Kidney epithelial cell (primary cell): ENCODE data around the gene LDB1. TPM values are rescaled to one million over a fixed set of nuclear protein-coding genes. Genes with fewer than 3 reads are reported as not detected.
A peak's percentile ranks its signal among the peaks of the same experiment; 100 is the strongest.

ENCODE experiments used
- DNase-seq: peaks from one replicate; pipeline ENCODE4 v3.0.0-alpha.2; 2010; ENCODE audit warnings: low read depth
- H3K27me3 ChIP-seq: 2 replicates; pipeline ENCODE4 v1.6.0; 2011; ENCODE audit warnings: low read length; ENCODE audit not compliant: control insufficient read depth, insufficient read depth
- H3K36me3 ChIP-seq: 2 replicates; pipeline ENCODE4 v1.5.1; 2011; ENCODE audit warnings: low read length; ENCODE audit not compliant: control insufficient read depth, insufficient read depth
- H3K4me3 ChIP-seq: 2 replicates; pipeline ENCODE4 v1.5.1; 2011; ENCODE audit warnings: low read depth, mild to moderate bottlenecking, control low read depth, low read length
- total RNA-seq: library from RNA; depleted of rRNA; stranded (reverse); fragments of >200 nt; gene quantifications from 2 replicates; pipeline ENCODE4 v1.2.3, GENCODE V29; 2015
- TF ChIP-seq, protein P1 (sequence below): IDR thresholded peaks from 2 replicates; pipeline ENCODE4 v1.5.1; 2011; ENCODE audit warnings: mild to moderate bottlenecking, moderate library complexity, low read length, control low read depth, inconsistent platforms; ENCODE audit not compliant: insufficient read depth, poor library complexity, severe bottlenecking

The LDB1 gene
- total RNA-seq, 1 donor from 2014 or later, result 46.8 TPM

DNA sequence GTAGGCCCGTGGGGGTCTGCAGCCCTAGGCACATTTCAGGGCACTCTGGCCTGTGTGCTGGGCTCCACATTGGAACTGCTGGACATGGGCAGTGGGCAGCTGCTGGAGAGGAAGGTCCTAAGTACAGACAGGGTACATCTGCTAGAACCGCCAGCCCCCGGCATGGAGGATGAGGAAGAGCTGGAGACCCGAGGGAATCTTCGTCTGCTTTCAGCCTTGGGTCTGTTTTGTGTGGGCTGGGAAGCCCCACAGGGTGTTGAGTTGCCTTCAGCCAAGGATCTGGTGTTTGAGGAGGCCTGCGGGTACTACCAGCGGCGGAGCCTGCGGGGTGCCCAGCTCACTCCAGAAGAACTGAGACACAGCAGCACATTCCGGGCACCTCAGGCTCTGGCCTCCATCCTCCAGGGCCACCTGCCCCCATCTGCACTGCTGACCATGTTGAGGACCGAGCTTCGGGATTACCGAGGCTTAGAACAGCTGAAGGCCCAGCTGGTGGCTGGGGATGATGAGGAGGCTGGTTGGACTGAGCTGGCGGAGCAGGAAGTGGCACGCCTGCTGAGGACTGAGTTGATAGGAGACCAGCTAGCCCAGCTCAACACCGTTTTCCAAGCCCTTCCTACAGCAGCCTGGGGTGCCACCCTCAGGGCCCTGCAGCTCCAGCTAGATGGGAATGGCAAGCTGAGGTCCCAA is 53.6 kb downstream of the LDB1 start:
- no peaks in the 10 kb centered on the region for H3K36me3 ChIP-seq
- DNase-seq, result no peak
- TF ChIP-seq, protein P1, sequence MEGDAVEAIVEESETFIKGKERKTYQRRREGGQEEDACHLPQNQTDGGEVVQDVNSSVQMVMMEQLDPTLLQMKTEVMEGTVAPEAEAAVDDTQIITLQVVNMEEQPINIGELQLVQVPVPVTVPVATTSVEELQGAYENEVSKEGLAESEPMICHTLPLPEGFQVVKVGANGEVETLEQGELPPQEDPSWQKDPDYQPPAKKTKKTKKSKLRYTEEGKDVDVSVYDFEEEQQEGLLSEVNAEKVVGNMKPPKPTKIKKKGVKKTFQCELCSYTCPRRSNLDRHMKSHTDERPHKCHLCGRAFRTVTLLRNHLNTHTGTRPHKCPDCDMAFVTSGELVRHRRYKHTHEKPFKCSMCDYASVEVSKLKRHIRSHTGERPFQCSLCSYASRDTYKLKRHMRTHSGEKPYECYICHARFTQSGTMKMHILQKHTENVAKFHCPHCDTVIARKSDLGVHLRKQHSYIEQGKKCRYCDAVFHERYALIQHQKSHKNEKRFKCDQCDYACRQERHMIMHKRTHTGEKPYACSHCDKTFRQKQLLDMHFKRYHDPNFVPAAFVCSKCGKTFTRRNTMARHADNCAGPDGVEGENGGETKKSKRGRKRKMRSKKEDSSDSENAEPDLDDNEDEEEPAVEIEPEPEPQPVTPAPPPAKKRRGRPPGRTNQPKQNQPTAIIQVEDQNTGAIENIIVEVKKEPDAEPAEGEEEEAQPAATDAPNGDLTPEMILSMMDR, result no peak
- H3K4me3 ChIP-seq, result peak overlapping the region; percentile 79
- no peaks in the 10 kb centered on the region for H3K27me3 ChIP-seq

DNA sequence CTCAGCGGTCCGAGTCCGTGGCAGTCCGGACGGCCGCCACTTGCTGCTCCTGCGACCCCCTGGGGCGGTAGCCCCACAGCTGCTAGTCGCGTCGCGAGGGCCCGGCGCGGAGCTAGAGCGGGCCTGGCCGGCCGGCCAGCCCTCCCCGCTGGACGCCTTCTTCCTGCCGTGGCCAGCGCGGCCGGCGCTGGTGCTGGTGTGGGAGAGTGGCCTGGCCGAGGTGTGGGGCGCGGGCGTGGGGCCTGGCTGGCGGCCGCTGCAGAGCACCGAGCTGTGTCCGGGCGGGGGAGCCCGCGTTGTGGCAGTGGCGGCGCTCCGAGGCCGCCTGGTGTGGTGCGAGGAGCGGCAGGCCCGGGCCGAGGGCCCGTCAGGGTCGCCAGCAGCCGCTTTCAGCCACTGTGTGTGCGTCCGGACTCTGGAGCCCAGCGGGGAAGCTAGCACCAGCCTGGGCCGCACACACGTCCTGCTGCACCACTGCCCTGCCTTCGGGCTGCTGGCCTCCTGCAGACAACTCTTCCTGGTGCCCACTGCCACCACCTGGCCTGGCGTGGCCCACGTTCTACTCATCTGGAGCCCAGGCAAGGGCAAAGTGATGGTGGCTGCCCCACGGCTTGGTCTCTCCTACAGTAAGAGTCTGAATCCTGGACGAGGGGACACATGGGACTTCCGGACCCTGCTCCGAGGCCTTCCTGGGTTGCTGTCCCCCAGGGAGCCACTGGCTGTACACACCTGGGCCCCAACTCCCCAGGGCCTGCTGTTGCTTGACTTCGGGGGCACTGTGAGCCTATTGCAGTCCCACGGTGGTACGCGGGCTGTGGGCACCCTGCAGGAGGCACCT is 54.4 kb downstream of the LDB1 start:
- peak overlapping the region; percentile 79 for H3K4me3 ChIP-seq
- TF ChIP-seq, protein P1, result no peak
- H3K27me3 ChIP-seq, result no peaks in the 10 kb centered on the region
- DNase-seq, result no peak
- no peaks in the 10 kb centered on the region for H3K36me3 ChIP-seq

DNA sequence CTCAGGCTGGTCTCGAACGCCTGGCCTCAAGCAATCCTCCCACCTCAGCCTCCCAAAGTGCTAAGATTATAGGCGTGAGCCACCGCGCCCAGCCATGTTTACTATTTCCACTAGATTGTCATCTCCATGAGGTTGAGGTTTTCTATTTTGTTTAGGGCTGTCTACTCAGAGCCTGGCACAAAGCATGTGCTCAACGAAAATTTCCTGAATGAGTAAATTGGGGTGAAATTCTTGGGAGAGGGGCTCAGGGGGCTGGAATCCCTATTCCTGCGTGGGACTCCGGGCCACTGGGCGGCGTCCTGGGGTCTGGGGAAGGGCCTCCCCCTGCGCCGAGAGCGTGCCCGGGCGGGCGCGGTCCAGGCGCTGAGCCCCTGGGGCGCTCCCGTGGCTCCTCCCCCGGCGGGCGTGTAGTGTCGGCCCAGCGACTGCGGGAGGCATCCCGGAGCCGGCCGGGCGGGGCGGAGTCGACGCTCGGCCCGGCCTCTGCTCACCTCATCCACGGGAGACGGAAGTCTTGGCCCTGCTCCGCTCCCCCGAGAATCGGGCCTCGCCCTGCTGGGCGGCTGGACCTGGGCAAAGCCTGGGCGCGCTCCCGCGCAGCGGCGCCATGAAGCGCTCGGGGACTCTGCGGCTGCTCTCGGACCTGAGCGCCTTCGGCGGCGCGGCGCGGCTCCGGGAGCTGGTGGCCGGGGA is 55.2 kb downstream of the LDB1 start, which contains the start of gene HPS6:
HPS6 (plus strand) TSS at position 482 of the 693 bp plus-strand sequence; CDS start at position 608, 126 bp downstream.
- Histone ChIP-seq H3K27me3 (no peaks in the 10 kb centered on the region), H3K4me3 (peak within 1 kb of the TSS; percentile 79), H3K36me3 (no peaks in the 10 kb centered on the region)
- TF ChIP-seq, protein P1, result no peak
- peak; percentile 56 for DNase-seq

- Histone ChIP-seq H3K36me3 (no peaks in the 10 kb centered on the region), H3K27me3 (no peaks in the 10 kb centered on the region), H3K4me3 (no peak overlapping the region)
- TF ChIP-seq, protein P1, result no peak
- DNase-seq, result no peak
These were observed 55.7 kb downstream of the LDB1 start for GRCh38 chr10:102064503-102064867.

DNA sequence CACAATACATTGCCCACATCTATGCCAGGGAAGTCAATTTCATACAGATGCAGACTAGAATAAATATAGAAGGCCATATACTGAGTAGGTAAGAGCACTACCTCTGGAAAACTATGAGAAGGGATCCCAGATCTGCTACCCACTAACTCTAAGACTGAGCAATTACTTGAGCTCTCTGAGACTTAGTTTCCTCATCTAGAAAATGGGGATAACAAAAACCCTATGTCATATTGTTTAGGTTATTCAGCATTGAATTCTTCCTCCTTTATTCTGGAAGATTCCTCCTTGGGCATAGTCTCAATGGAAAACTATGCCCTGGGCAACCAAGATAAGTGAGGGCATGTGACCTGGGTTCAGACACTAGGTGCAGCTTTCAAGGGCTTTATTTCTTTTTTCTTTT is 60.2 kb downstream of the LDB1 start:
- DNase-seq, result no peak
- H3K36me3 ChIP-seq, result no peaks in the 10 kb centered on the region
- TF ChIP-seq, protein P1, result no peak
- H3K27me3 ChIP-seq, result no peaks in the 10 kb centered on the region
- H3K4me3 ChIP-seq, result no peak overlapping the region

Other genes starting within 250 kb of the LDB1 start
- 10.7 and 11.1 TPM in 2 replicates for gene ARMH3, start 64.2 kb downstream of the LDB1 start, total RNA-seq
- gene HPS6, start 55.0 kb downstream of the LDB1 start, total RNA-seq, result 31.5 and 33.0 TPM in 2 replicates
- 27.0 and 30.5 TPM in 2 replicates for gene PPRC1, start 12.7 kb upstream of the LDB1 start, total RNA-seq
- gene NOLC1, start 32.0 kb upstream of the LDB1 start, total RNA-seq, result 92.3 and 97.1 TPM in 2 replicates
- 0.55 and 1.1 TPM in 2 replicates for gene ELOVL3, start 105.9 kb upstream of the LDB1 start, total RNA-seq
- 0.14 and 0.21 TPM in 2 replicates for gene PITX3, start 121.1 kb upstream of the LDB1 start, total RNA-seq
- 36.7 and 40.9 TPM in 2 replicates for gene GBF1, start 125.2 kb upstream of the LDB1 start, total RNA-seq